B cell (primary cell): ENCODE results near the gene GDF11. TPM values are rescaled to one million over a fixed set of nuclear protein-coding genes. Genes with fewer than 3 reads are reported as not detected.

Experiments
- ATAC-seq: fragments of 200-7000 bp; cut with Tn5 transposase; one replicate; pipeline ENCODE4 v1.10.0; 2021; ENCODE audit warnings: low read depth, mild to moderate bottlenecking, moderate number of reproducible peaks, moderate library complexity
- CTCF ChIA-PET: fragments of 350-600 bp; sonication (Branson Sonifier 250); formaldehyde crosslinking; loops from one replicate; lab custom pipeline; 2021; ENCODE audit warnings: antibody characterized with exemption, inconsistent platforms; lab: Charles Lee
- POLR2A ChIA-PET: fragments of 350-600 bp; sonication (Branson Sonifier 250); formaldehyde crosslinking; loops from one replicate; lab custom pipeline; 2021; ENCODE audit warnings: antibody characterized with exemption; lab: Charles Lee
- DNase-seq: peaks from one replicate; pipeline ENCODE4 v3.0.0; 2013
- H2AFZ ChIP-seq: 2 replicates; pipeline ENCODE4 v1.6.1; 2012; ENCODE audit warnings: mild to moderate bottlenecking, low read depth, low read length; ENCODE audit not compliant: insufficient read depth, poor library complexity, severe bottlenecking
- H3K27ac ChIP-seq, 2 donors: 1 replicate in 1 of 2; 2 replicates in 1 of 2; pipeline ENCODE4 v1.5.1; 2012 to 2013; ENCODE audit warnings: low read length in 2 of 2, mild to moderate bottlenecking in 2 of 2, moderate library complexity in 1 of 2
- H3K27me3 ChIP-seq, 4 experiments: fragments of 200-600 bp in 1 of 4; sonication (generic) in 1 of 4; replicated peaks in 1 of 4; 1 replicate in 2 of 4; 2 replicates in 2 of 4; pipeline versions ENCODE4 v1.6.1 to v1.7.0; 2013 to 2016; ENCODE audit warnings: low read length in 3 of 4, mild to moderate bottlenecking in 2 of 4, mixed read lengths in 1 of 4, moderate library complexity in 1 of 4; ENCODE audit not compliant: insufficient read depth in 4 of 4, control insufficient read depth in 3 of 4; ENCODE audit errors: control extremely low read depth in 1 of 4
- H3K36me3 ChIP-seq, 2 experiments: replicated peaks in 1 of 2; 1 replicate in 1 of 2; 2 replicates in 1 of 2; pipeline versions ENCODE4 v1.6.1 to v1.7.1; 2013; ENCODE audit warnings: low read length in 1 of 2; ENCODE audit not compliant: insufficient read depth in 2 of 2, control insufficient read depth in 1 of 2; ENCODE audit errors: control extremely low read depth in 1 of 2, extremely low read depth in 1 of 2
- H3K4me1 ChIP-seq, 2 donors: fragments of 200-600 bp in 1 of 2; sonication (generic) in 1 of 2; 1 replicate in 1 of 2; 2 replicates in 1 of 2; pipeline versions ENCODE4 v1.5.1 to v1.6.1; 2013 to 2017; ENCODE audit warnings: low read length in 2 of 2; ENCODE audit not compliant: control insufficient read depth in 2 of 2, insufficient read depth in 2 of 2
- H3K4me2 ChIP-seq: replicated peaks from 2 replicates; pipeline ENCODE3; 2012; ENCODE audit warnings: mild to moderate bottlenecking, low read depth, low read length; ENCODE audit not compliant: poor library complexity, severe bottlenecking
- H3K4me3 ChIP-seq, 5 experiments: fragments of 200-600 bp in 1 of 5; sonication (generic) in 1 of 5; 1 replicate in 3 of 5; 2 replicates in 2 of 5; pipeline versions ENCODE4 v1.5.1 to v1.7.0; 2011 to 2016; ENCODE audit warnings: low read length in 4 of 5, mild to moderate bottlenecking in 4 of 5, low read depth in 2 of 5, control low read depth in 1 of 5, moderate library complexity in 1 of 5; ENCODE audit not compliant: insufficient read depth in 1 of 5; ENCODE audit errors: control extremely low read depth in 1 of 5, extremely low read depth in 1 of 5
- H3K79me2 ChIP-seq: fragments of 200-600 bp; sonication (generic); one replicate; pipeline ENCODE4 v1.6.0; 2016; ENCODE audit warnings: low read length; ENCODE audit not compliant: control insufficient read depth, insufficient read depth
- H3K9ac ChIP-seq: fragments of 200-600 bp; sonication (generic); 2 replicates; pipeline ENCODE4 v1.6.1; 2017; ENCODE audit warnings: mild to moderate bottlenecking, low read length, moderate library complexity
- H3K9me3 ChIP-seq, 3 donors: one replicate each; pipeline versions ENCODE4 v1.6.1 to v1.7.1; 2013; ENCODE audit warnings: low read length in 2 of 3; ENCODE audit not compliant: control insufficient read depth in 2 of 3, insufficient read depth in 1 of 3; ENCODE audit errors: control extremely low read depth in 1 of 3
- H4K20me1 ChIP-seq: 2 replicates; pipeline ENCODE4 v1.6.0; 2012; ENCODE audit warnings: mild to moderate bottlenecking, low read length; ENCODE audit not compliant: insufficient read depth, control insufficient read depth, poor library complexity, severe bottlenecking
- H3K27ac Mint-ChIP-seq: one replicate; pipeline ENCODE4 v1.8.0; 2021; ENCODE audit warnings: mixed read lengths
- H3K27me3 Mint-ChIP-seq: one replicate; pipeline ENCODE4 v1.8.0; 2021; ENCODE audit warnings: mixed read lengths
- H3K4me1 Mint-ChIP-seq: one replicate; pipeline ENCODE4 v1.8.0; 2021; ENCODE audit warnings: mixed read lengths
- H3K4me3 Mint-ChIP-seq: one replicate; pipeline ENCODE4 v1.8.0; 2021; ENCODE audit warnings: mixed read lengths
- H3K9me3 Mint-ChIP-seq: one replicate; pipeline ENCODE4 v1.8.0; 2022; ENCODE audit warnings: mixed read lengths; ENCODE audit not compliant: insufficient read depth
- EZH2 ChIP-seq: IDR thresholded peaks from 2 replicates; pipeline ENCODE4 v1.6.1; 2012; ENCODE audit warnings: borderline replicate concordance, low read depth, mild to moderate bottlenecking, moderate library complexity, low read length; ENCODE audit not compliant: insufficient read depth, poor library complexity, severe bottlenecking
- WGBS: methylation state at CpG from one replicate; pipeline ENCODE4 v1.1.5; 2013; ENCODE audit warnings: missing lambda C conversion rate; ENCODE audit not compliant: insufficient coverage; 5-methylcytosine and 5-hydroxymethylcytosine counted together
- intact Hi-C: fragments of 100-400 bp; cut with micrococcal nuclease; formaldehyde crosslinking; loops from one replicate; pipeline ENCODE4 v1.10.0; 2022
- polyA plus RNA-seq: library from polyadenylated mRNA; depleted of rRNA; stranded (reverse); fragments of >200 nt; gene quantifications from 2 replicates; pipeline ENCODE4 v1.2.3, GENCODE V29; 2012
- total RNA-seq, 2 donors: library from RNA; stranded (reverse); fragments of 120-200 nt in 1 of 2; gene quantifications; 1 replicate in 1 of 2; 2 replicates in 1 of 2; pipeline versions ENCODE4 v1.2.3 to v1.2.4, GENCODE V29; 2013 to 2022
- TF ChIP-seq, protein P1 (sequence below): fragments of 200-600 bp; IDR thresholded peaks from one replicate; pipeline ENCODE4 v1.8.0; 2022; ENCODE audit warnings: antibody characterized with exemption, mild to moderate bottlenecking

GDF11 gene
- total and polyA plus RNA-seq, 2 donors (not counting 1 experiment from before 2014, with no cell fraction given) = 4.4 to 11.3 TPM

DNA sequence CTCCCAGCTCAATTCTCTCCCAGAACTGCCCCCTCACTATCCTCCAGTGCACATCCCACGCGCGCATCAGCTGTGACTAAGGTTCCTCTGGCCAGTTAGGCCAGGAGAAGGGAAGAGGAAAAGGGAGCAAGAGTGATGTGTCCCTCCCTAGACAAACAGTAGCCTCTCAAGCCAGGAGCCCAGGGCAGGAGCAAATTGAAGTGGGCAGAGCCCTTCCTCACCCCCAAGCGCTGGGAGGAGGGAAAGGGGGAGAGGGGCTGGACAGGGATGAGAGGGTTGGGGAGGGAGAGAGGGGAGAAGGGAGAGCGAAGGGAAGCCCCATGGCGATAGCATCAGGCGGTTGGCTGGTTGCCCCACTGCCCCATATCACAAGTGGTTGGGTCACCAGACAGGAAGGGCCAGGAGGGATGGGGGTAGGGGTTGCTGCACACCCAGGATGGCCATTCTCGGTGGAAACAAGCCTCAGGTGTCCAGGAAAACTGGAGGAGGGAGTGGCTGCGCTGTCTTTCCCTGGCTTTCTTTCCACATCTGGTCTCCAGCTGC is 15.2 kb upstream of the GDF11 start:
- H3K27ac ChIP-seq = peak overlapping the region; percentile 34 to 80
- ATAC-seq (no peak), DNase-seq (no peak)
- Mint-ChIP-seq H3K27ac (peak overlapping the region; percentile 89), H3K9me3 (no peaks in the 10 kb centered on the region), H3K4me3 (peak overlapping the region; percentile 82), H3K4me1 (peaks cover 45% of the 10 kb centered on the region), H3K27me3 (no peaks in the 10 kb centered on the region)
- POLR2A ChIA-PET = no interaction called here
- peak overlapping the region; percentile 87 for H2AFZ ChIP-seq
- peaks cover 21 to 40% of the 10 kb centered on the region in 2 donors for H3K4me1 ChIP-seq
- H3K4me2 ChIP-seq = peak overlapping the region; percentile 100
- no peaks in the 10 kb centered on the region for H3K79me2 ChIP-seq
- intact Hi-C loops = no loop called here
- 48% methylated on average over 5 of the region's 9 CpGs for WGBS
- H3K27me3 ChIP-seq = no peaks in the 10 kb centered on the region
- TF ChIP-seq EZH2 = no peak
- TF ChIP-seq, protein P1, sequence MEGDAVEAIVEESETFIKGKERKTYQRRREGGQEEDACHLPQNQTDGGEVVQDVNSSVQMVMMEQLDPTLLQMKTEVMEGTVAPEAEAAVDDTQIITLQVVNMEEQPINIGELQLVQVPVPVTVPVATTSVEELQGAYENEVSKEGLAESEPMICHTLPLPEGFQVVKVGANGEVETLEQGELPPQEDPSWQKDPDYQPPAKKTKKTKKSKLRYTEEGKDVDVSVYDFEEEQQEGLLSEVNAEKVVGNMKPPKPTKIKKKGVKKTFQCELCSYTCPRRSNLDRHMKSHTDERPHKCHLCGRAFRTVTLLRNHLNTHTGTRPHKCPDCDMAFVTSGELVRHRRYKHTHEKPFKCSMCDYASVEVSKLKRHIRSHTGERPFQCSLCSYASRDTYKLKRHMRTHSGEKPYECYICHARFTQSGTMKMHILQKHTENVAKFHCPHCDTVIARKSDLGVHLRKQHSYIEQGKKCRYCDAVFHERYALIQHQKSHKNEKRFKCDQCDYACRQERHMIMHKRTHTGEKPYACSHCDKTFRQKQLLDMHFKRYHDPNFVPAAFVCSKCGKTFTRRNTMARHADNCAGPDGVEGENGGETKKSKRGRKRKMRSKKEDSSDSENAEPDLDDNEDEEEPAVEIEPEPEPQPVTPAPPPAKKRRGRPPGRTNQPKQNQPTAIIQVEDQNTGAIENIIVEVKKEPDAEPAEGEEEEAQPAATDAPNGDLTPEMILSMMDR = no peak
- no peaks in the 10 kb centered on the region for H3K9me3 ChIP-seq
- peaks cover 0 to 17% of the 10 kb centered on the region in 2 experiments for H3K36me3 ChIP-seq
- peak overlapping the region; percentile 90 for H3K9ac ChIP-seq
- H3K4me3 ChIP-seq = peak overlapping the region in 4 of 5 experiments; percentile 69 to 91 (median 78)
- H4K20me1 ChIP-seq = no peaks in the 10 kb centered on the region
- CTCF ChIA-PET = interaction anchor here (4.2 to 4.4 kb wide), 2 partner anchors 11 kb away, joined by 24 to 41 read pairs; partner anchors contain the start of gene BLOC1S1
